Peyer's patch (tissue), 4 donors: ENCODE measurements around the gene SPRR5. TPM values are rescaled to one million over a fixed set of nuclear protein-coding genes. Genes with fewer than 3 reads are reported as not detected.

Experiments
- DNase-seq, 3 donors: peaks; one replicate each; pipeline ENCODE4 v3.0.0-alpha.2; 2017 to 2019
- H3K27ac ChIP-seq, 4 donors: fragments of 200-600 bp; sonication (generic); one replicate each; pipeline ENCODE4 v1.5.1; 2016 to 2019
- H3K27me3 ChIP-seq, 2 donors: fragments of 200-600 bp; sonication (generic); one replicate each; pipeline ENCODE4 v1.5.1; 2019
- H3K36me3 ChIP-seq, 3 donors: fragments of 200-600 bp; sonication (generic); one replicate each; pipeline ENCODE4 v1.5.1; 2016 to 2019
- H3K4me1 ChIP-seq, 4 donors: fragments of 200-600 bp; sonication (generic); one replicate each; pipeline ENCODE4 v1.5.1; 2016 to 2019
- H3K4me3 ChIP-seq, 4 donors: fragments of 200-600 bp; sonication (generic); 1 replicate in 3 of 4; 2 replicates in 1 of 4; pipeline ENCODE4 v1.5.1; 2016 to 2019; ENCODE audit warnings: mild to moderate bottlenecking in 1 of 4
- H3K9me3 ChIP-seq, 4 donors: fragments of 200-600 bp; sonication (generic); one replicate each; pipeline ENCODE4 v1.5.1; 2016 to 2019; ENCODE audit warnings: mild to moderate bottlenecking in 1 of 4
- POLR2A ChIP-seq, 2 donors: fragments of 450-650 bp; IDR thresholded peaks; one replicate each; pipeline ENCODE4 v1.5.1; 2017; ENCODE audit warnings: antibody characterized with exemption in 2 of 2, mild to moderate bottlenecking in 2 of 2, moderate library complexity in 2 of 2
- small RNA-seq, 2 donors: library from RNA; depleted of rRNA; stranded (forward); fragments of <200 nt; gene quantifications; one replicate each; pipeline ENCODE3, GENCODE V24; 2016
- total RNA-seq, 4 donors: library from RNA; depleted of rRNA; stranded (reverse); fragments of >200 nt; gene quantifications; one replicate each; pipeline ENCODE4 v1.1.0, GENCODE V29; 2016
- TF ChIP-seq, protein P1 (sequence below), 6 experiments: fragments of 450-650 bp in 4 of 6; fragments of 200-600 bp in 2 of 6; sonication (generic) in 1 of 6; IDR thresholded peaks; one replicate each; pipeline ENCODE4 v1.5.1; 2017 to 2019; ENCODE audit warnings: antibody characterized with exemption in 6 of 6, mild to moderate bottlenecking in 3 of 6, moderate library complexity in 1 of 6

Gene SPRR5
- total RNA-seq, 4 donors from 2014 or later, result not detected

DNA sequence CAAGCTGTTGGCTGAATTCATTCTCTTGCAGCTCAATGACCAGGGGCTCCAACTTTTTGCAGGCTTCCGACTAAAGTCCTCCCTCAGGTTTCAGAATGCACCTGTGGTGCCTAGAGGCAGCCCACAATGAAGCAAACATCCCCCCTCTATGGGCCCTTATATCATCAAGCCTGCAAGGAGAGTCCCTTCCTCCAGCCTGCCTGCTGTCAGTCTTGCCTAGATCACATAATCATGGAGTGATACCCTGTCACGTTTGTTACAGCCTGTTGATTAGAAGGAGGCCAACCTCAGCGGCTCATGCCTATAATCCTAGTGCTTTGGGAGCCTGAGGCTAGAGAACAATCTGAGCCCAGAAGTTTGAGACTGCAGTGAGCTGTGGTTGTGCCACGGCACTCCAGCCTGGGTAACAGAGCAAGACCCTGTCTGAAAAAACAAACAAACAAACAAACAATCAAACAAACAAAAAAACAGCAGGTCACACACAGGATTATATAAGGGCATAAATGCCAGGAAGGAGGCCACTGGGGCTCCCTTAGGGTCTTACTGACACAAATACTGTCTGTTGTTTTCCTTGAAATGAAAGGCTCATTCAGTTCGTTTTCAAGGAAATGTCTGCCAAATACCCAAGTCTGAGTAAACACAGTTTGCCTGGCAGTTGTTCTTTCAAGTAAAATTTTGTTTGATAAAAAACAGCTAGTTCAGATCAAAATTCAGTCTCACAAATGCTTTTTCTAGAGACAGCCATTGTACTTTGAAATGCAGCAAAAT is 49.8 kb downstream of the SPRR5 start:
- DNase-seq, result no peak
- no peak for TF ChIP-seq POLR2A (IDR thresholded peaks at IDR 0.05)
- TF ChIP-seq, protein P1, sequence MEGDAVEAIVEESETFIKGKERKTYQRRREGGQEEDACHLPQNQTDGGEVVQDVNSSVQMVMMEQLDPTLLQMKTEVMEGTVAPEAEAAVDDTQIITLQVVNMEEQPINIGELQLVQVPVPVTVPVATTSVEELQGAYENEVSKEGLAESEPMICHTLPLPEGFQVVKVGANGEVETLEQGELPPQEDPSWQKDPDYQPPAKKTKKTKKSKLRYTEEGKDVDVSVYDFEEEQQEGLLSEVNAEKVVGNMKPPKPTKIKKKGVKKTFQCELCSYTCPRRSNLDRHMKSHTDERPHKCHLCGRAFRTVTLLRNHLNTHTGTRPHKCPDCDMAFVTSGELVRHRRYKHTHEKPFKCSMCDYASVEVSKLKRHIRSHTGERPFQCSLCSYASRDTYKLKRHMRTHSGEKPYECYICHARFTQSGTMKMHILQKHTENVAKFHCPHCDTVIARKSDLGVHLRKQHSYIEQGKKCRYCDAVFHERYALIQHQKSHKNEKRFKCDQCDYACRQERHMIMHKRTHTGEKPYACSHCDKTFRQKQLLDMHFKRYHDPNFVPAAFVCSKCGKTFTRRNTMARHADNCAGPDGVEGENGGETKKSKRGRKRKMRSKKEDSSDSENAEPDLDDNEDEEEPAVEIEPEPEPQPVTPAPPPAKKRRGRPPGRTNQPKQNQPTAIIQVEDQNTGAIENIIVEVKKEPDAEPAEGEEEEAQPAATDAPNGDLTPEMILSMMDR (IDR thresholded peaks at IDR 0.05), result no peak
- Histone ChIP-seq H3K9me3 (no peaks in the 10 kb centered on the region), H3K36me3 (no peaks in the 10 kb centered on the region), H3K4me1 (no peaks in the 10 kb centered on the region), H3K4me3 (no peak overlapping the region), H3K27me3 (no peaks in the 10 kb centered on the region), H3K27ac (no peak overlapping the region)

DNA sequence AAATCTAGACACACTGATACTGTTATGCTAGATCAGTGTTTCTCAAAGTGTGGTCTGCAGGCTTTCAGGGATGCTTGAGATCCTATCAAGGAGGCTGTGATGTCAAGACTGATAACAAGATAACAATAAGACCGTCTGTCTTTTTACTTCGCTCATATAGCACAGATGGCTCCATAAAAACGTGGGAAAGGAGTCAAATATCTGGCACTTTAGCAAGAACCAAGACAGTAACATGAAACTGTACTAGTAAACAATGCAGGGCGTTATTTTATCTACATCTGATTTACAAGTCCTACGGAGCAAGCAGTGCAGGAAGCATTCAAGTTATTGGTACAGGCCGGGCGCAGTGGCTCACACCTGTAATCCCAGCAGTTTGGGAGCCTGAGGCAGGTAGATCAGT is 50.9 kb downstream of the SPRR5 start:
- H3K27me3 ChIP-seq, result no peaks in the 10 kb centered on the region
- TF ChIP-seq POLR2A (IDR thresholded peaks at IDR 0.05), result no peak
- TF ChIP-seq, protein P1 (IDR thresholded peaks at IDR 0.05), result no peak
- no peak overlapping the region for H3K4me3 ChIP-seq
- H3K9me3 ChIP-seq, result no peaks in the 10 kb centered on the region
- no peak for DNase-seq
- no peak overlapping the region for H3K27ac ChIP-seq
- no peaks in the 10 kb centered on the region for H3K36me3 ChIP-seq
- H3K4me1 ChIP-seq, result no peaks in the 10 kb centered on the region

DNA sequence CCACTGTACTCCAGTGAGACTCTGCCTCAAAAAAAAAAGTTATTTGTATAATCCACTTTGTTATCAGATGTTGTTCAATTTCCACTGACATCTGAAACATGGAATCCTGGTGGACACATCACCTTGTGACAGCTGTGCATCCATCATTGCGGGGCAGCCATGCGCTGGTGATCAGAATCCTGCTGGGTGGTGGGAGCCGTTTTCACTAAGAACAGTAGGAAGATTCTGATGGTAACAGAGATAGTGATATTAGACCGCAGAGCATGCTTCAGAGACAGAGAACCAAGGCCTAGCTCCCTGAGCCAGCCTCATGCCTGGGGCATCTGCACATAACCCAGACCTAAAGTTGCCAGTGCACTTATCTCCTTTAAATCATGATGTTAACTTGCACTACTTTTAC is 51.5 kb downstream of the SPRR5 start:
- no peak for DNase-seq
- no peaks in the 10 kb centered on the region for H3K36me3 ChIP-seq
- no peak overlapping the region for H3K27ac ChIP-seq
- no peaks in the 10 kb centered on the region for H3K27me3 ChIP-seq
- TF ChIP-seq POLR2A (IDR thresholded peaks at IDR 0.05), result no peak
- TF ChIP-seq, protein P1 (IDR thresholded peaks at IDR 0.05), result no peak
- H3K9me3 ChIP-seq, result no peaks in the 10 kb centered on the region
- no peak overlapping the region for H3K4me3 ChIP-seq
- H3K4me1 ChIP-seq, result no peaks in the 10 kb centered on the region

Small RNA genes within 50 kb of the gene (small RNA-seq; reads per million reads assigned to genes)
- 0 reads per million in 2 donors for gene SPRR1A

Other genes starting within 250 kb of the SPRR5 start
- gene LCE2A, start 248.9 kb upstream of the SPRR5 start, total RNA-seq, result not detected
- not detected for gene LCE4A, start 239.0 kb upstream of the SPRR5 start, total RNA-seq
- not detected for gene KPRP, start 189.2 kb upstream of the SPRR5 start, total RNA-seq
- gene LCE1F, start 172.1 kb upstream of the SPRR5 start, total RNA-seq, result not detected
- gene LCE1E, start 160.9 kb upstream of the SPRR5 start, total RNA-seq, result not detected
- not detected for gene LCE1D, start 150.5 kb upstream of the SPRR5 start, total RNA-seq
- gene LCE1C, start 140.6 kb upstream of the SPRR5 start, total RNA-seq, result not detected
- not detected for gene LCE1B, start 135.2 kb upstream of the SPRR5 start, total RNA-seq
- not detected for gene LCE1A, start 119.7 kb upstream of the SPRR5 start, total RNA-seq
- not detected for gene LCE6A, start 104.3 kb upstream of the SPRR5 start, total RNA-seq
- gene LCE7A, start 87.2 kb upstream of the SPRR5 start, total RNA-seq, result not detected
- gene SMCP, start 68.9 kb upstream of the SPRR5 start, total RNA-seq, result not detected
- gene IVL, start 38.7 kb upstream of the SPRR5 start, total RNA-seq, result not detected
- not detected for gene SPRR4, start 23.4 kb downstream of the SPRR5 start, total RNA-seq
- gene SPRR1A, start 36.9 kb downstream of the SPRR5 start, total RNA-seq, result not detected
- gene SPRR3, start 54.5 kb downstream of the SPRR5 start, total RNA-seq, result 1 to 10 TPM in 1 of 4 donors, not detected in 3; 4.4 TPM
- gene SPRR1B, start 84.0 kb downstream of the SPRR5 start, total RNA-seq, result not detected
- not detected for gene SPRR2D, start 93.9 kb downstream of the SPRR5 start, total RNA-seq
- not detected for gene SPRR2A, start 110.3 kb downstream of the SPRR5 start, total RNA-seq
- gene SPRR2B, start 124.4 kb downstream of the SPRR5 start, total RNA-seq, result not detected
- gene SPRR2E, start 147.3 kb downstream of the SPRR5 start, total RNA-seq, result not detected
- not detected for gene SPRR2F, start 166.3 kb downstream of the SPRR5 start, total RNA-seq
- gene SPRR2G, start 203.7 kb downstream of the SPRR5 start, total RNA-seq, result not detected